ENCODE results near the gene SRPK2. TPM values are rescaled to one million over a fixed set of nuclear protein-coding genes. Genes with fewer than 3 reads are reported as not detected.

Gene SRPK2
- total RNA-seq, 1 experiment from 2014 or later = 58.2 TPM

DNA sequence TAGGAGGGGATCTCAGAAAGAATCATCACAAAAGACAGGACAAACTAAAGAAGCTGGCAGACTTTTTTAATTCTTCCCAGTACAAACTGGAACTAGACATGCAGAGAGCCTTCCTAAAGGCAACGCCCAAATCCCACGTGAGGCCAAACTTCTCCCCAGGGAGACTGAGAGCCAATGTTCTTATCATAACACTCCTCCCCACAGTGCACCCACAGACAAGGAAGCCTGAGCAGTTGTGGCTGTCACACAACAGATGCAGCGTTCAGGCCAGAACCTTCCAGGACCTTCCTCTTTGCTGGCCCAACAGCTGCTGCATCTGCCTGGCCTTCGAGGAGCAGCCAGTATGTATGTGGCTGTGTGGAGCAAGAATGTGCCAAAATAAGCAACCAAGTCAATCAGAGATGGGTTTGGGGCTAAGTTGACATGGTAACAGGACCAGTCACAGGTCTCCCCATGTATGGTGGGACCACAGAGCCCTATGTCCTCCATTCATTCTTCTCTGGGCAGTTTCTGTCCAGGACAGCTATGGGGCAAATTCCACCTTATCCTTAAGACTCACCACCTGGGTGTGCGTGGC lies 34.9 kb downstream of the SRPK2 start:
- Histone ChIP-seq H3K4me1 (ENCODE audit: control insufficient read depth, insufficient read depth, low read length) (peaks cover 5% of the 10 kb centered on the region; the same call in 1 of the 2 replicates), H3K9me3 (ENCODE audit: control insufficient read depth, insufficient read depth, low read depth, low read length) (no peaks in the 10 kb centered on the region), H3K36me3 (ENCODE audit: control insufficient read depth, insufficient read depth, low read length) (no peaks in the 10 kb centered on the region), H3K27ac (ENCODE audit: low read length) (no peak overlapping the region), H3K27me3 (ENCODE audit: control insufficient read depth, insufficient read depth, low read length) (no peaks in the 10 kb centered on the region), H3K4me3 (ENCODE audit: low read depth in 2 of 2, low read length in 2 of 2) (no peak overlapping the region)
- intact Hi-C loops (cut with micrococcal nuclease; ENCODE audit: unreplicated experiment) (no loop called here), in situ Hi-C loops (cut with HindIII; ENCODE audit: low pct_unique_long_range_greater_than_20kb, low sequenced_read_pairs) (no loop called here)
- peak; percentile 54 for ATAC-seq
- TF ChIP-seq TCF7L2 (IDR thresholded peaks at IDR 0.05; ENCODE audit: low read depth, low read length) (no peak), CTCF (IDR thresholded peaks at IDR 0.05) (no peak), POLR2AphosphoS5 (IDR thresholded peaks at IDR 0.05; ENCODE audit: low read depth, low read length) (no peak), SIN3A (IDR thresholded peaks at IDR 0.05; ENCODE audit: borderline replicate concordance, insufficient read depth, low read depth, low read length) (no peak)
- TF ChIP-seq, protein P1, sequence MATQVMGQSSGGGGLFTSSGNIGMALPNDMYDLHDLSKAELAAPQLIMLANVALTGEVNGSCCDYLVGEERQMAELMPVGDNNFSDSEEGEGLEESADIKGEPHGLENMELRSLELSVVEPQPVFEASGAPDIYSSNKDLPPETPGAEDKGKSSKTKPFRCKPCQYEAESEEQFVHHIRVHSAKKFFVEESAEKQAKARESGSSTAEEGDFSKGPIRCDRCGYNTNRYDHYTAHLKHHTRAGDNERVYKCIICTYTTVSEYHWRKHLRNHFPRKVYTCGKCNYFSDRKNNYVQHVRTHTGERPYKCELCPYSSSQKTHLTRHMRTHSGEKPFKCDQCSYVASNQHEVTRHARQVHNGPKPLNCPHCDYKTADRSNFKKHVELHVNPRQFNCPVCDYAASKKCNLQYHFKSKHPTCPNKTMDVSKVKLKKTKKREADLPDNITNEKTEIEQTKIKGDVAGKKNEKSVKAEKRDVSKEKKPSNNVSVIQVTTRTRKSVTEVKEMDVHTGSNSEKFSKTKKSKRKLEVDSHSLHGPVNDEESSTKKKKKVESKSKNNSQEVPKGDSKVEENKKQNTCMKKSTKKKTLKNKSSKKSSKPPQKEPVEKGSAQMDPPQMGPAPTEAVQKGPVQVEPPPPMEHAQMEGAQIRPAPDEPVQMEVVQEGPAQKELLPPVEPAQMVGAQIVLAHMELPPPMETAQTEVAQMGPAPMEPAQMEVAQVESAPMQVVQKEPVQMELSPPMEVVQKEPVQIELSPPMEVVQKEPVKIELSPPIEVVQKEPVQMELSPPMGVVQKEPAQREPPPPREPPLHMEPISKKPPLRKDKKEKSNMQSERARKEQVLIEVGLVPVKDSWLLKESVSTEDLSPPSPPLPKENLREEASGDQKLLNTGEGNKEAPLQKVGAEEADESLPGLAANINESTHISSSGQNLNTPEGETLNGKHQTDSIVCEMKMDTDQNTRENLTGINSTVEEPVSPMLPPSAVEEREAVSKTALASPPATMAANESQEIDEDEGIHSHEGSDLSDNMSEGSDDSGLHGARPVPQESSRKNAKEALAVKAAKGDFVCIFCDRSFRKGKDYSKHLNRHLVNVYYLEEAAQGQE (IDR thresholded peaks at IDR 0.05; ENCODE audit: insufficient read depth in 1 of 2, low read depth in 2 of 2, low read length in 1 of 2) = no peak
- POLR2A ChIA-PET = no interaction called here
- CTCF ChIA-PET = no interaction called here
- no TSS peak for BruUV-seq (replicated peaks)
- no peak for DNase-seq (ENCODE audit: low read depth, low spot score)

DNA sequence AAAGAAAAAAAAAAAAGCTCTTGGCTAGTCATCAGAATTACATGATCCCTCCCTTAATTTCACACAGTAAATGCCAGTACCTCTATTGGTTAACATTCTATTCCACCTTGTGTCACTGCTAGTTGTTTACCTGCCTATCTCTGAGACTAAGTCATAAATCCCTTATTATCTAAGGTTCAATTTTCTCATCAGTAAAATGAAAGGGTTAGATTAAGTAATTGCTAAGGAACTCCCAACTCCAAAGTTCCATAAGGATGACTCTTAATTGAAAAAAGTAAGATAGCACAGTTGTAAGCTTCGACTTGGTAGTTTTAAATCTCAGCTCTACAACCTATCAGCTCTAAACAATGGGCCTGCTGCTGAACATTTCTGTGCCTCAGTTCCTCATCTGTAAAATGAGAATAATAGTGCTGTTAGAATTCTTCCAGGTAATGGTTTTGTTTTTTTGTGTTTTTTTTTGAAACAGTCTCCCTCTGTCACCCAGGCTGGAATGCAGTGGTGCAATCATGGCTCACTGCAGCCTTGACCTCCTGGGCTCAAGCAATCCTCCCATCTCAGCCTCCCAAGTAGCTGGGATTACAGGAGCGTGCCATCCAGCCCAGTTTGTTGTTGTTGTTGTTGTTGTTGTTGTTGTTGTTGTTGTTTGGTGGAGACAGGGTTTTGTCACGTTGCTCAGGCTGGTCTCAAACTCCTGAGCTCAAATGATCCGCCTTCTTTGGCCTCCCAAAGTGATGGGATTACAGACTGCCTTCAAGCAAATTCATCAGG lies 35.6 kb downstream of the SRPK2 start:
- Histone ChIP-seq H3K27ac (ENCODE audit: low read length) (no peak overlapping the region), H3K36me3 (ENCODE audit: control insufficient read depth, insufficient read depth, low read length) (no peaks in the 10 kb centered on the region), H3K4me3 (ENCODE audit: low read depth in 2 of 2, low read length in 2 of 2) (no peak overlapping the region), H3K4me1 (ENCODE audit: control insufficient read depth, insufficient read depth, low read length) (peaks cover 5% of the 10 kb centered on the region; the same call in 1 of the 2 replicates), H3K27me3 (ENCODE audit: control insufficient read depth, insufficient read depth, low read length) (no peaks in the 10 kb centered on the region), H3K9me3 (ENCODE audit: control insufficient read depth, insufficient read depth, low read depth, low read length) (no peaks in the 10 kb centered on the region)
- ChIA-PET POLR2A (interaction anchor here (0.6 to 0.7 kb wide), 3 partner anchors 17 to 333 kb away, joined by 3 to 8 read pairs (median 3); no protein-coding TSS in a partner anchor), CTCF (no interaction called here)
- DNase-seq (ENCODE audit: low read depth, low spot score) (no peak), ATAC-seq (no peak)
- in situ Hi-C loops (cut with HindIII; ENCODE audit: low pct_unique_long_range_greater_than_20kb, low sequenced_read_pairs) (no loop called here), intact Hi-C loops (cut with micrococcal nuclease; ENCODE audit: unreplicated experiment) (no loop called here)
- no TSS peak for BruUV-seq (replicated peaks)
- TF ChIP-seq CTCF (IDR thresholded peaks at IDR 0.05) (no peak), POLR2AphosphoS5 (IDR thresholded peaks at IDR 0.05; ENCODE audit: low read depth, low read length) (no peak), SIN3A (IDR thresholded peaks at IDR 0.05; ENCODE audit: borderline replicate concordance, insufficient read depth, low read depth, low read length) (no peak)
- TF ChIP-seq, protein P1 (IDR thresholded peaks at IDR 0.05; ENCODE audit: insufficient read depth in 1 of 2, low read depth in 2 of 2, low read length in 1 of 2) = no peak
